Peyer's patch (tissue), 4 donors: ENCODE data around the gene RASSF9. TPM values are rescaled to one million over a fixed set of nuclear protein-coding genes. Genes with fewer than 3 reads are reported as not detected.

Experiments
- DNase-seq, 3 donors: peaks; one replicate each; pipeline ENCODE4 v3.0.0-alpha.2; 2017 to 2019
- H3K27ac ChIP-seq, 4 donors: fragments of 200-600 bp; sonication (generic); one replicate each; pipeline ENCODE4 v1.5.1; 2016 to 2019
- H3K27me3 ChIP-seq, 2 donors: fragments of 200-600 bp; sonication (generic); one replicate each; pipeline ENCODE4 v1.5.1; 2019
- H3K36me3 ChIP-seq, 3 donors: fragments of 200-600 bp; sonication (generic); one replicate each; pipeline ENCODE4 v1.5.1; 2016 to 2019
- H3K4me1 ChIP-seq, 4 donors: fragments of 200-600 bp; sonication (generic); one replicate each; pipeline ENCODE4 v1.5.1; 2016 to 2019
- H3K4me3 ChIP-seq, 4 donors: fragments of 200-600 bp; sonication (generic); 1 replicate in 3 of 4; 2 replicates in 1 of 4; pipeline ENCODE4 v1.5.1; 2016 to 2019; ENCODE audit warnings: mild to moderate bottlenecking in 1 of 4
- H3K9me3 ChIP-seq, 4 donors: fragments of 200-600 bp; sonication (generic); one replicate each; pipeline ENCODE4 v1.5.1; 2016 to 2019; ENCODE audit warnings: mild to moderate bottlenecking in 1 of 4
- POLR2A ChIP-seq, 2 donors: fragments of 450-650 bp; IDR thresholded peaks; one replicate each; pipeline ENCODE4 v1.5.1; 2017; ENCODE audit warnings: antibody characterized with exemption in 2 of 2, mild to moderate bottlenecking in 2 of 2, moderate library complexity in 2 of 2
- total RNA-seq, 4 donors: library from RNA; depleted of rRNA; stranded (reverse); fragments of >200 nt; gene quantifications; one replicate each; pipeline ENCODE4 v1.1.0, GENCODE V29; 2016
- TF ChIP-seq, protein P1 (sequence below), 6 experiments: fragments of 450-650 bp in 4 of 6; fragments of 200-600 bp in 2 of 6; sonication (generic) in 1 of 6; IDR thresholded peaks; one replicate each; pipeline ENCODE4 v1.5.1; 2017 to 2019; ENCODE audit warnings: antibody characterized with exemption in 6 of 6, mild to moderate bottlenecking in 3 of 6, moderate library complexity in 1 of 6

Gene RASSF9
- total RNA-seq, 4 donors from 2014 or later: 0.83 to 1.4 (median 1.1) TPM

DNA sequence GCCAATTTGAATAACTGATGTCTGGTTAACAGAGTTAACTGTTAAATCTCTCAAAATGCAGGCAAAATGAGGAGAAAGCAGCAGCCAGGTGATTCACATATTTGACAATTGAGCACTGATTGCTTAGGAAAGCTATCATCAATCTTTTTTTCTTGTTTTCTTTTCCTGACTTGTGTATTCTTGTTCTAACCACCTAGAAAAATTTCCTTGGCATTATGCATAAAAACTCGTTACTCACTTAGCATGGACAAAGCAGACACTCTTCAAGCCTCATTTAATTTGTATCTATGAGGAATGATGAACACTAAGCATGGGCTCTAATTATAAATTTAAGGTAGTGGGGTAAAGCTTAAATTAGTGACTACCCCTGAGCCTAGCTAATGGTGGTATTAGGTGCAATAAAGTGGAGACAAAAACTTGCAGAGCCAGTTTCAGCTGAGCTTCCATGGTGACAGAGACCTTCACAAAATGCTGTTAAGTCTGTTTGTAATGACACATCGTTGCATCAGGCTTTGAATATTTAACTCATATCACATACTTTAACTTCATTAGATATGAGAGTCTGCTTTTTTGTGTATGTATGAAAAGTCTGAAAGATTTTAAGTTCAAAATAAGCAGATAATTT lies 52.0 kb downstream of the RASSF9 start:
- Histone ChIP-seq H3K27ac (no peak overlapping the region), H3K36me3 (no peaks in the 10 kb centered on the region), H3K9me3 (no peaks in the 10 kb centered on the region), H3K4me1 (no peaks in the 10 kb centered on the region), H3K4me3 (no peak overlapping the region), H3K27me3 (no peaks in the 10 kb centered on the region)
- DNase-seq: no peak
- TF ChIP-seq, protein P1, sequence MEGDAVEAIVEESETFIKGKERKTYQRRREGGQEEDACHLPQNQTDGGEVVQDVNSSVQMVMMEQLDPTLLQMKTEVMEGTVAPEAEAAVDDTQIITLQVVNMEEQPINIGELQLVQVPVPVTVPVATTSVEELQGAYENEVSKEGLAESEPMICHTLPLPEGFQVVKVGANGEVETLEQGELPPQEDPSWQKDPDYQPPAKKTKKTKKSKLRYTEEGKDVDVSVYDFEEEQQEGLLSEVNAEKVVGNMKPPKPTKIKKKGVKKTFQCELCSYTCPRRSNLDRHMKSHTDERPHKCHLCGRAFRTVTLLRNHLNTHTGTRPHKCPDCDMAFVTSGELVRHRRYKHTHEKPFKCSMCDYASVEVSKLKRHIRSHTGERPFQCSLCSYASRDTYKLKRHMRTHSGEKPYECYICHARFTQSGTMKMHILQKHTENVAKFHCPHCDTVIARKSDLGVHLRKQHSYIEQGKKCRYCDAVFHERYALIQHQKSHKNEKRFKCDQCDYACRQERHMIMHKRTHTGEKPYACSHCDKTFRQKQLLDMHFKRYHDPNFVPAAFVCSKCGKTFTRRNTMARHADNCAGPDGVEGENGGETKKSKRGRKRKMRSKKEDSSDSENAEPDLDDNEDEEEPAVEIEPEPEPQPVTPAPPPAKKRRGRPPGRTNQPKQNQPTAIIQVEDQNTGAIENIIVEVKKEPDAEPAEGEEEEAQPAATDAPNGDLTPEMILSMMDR (IDR thresholded peaks at IDR 0.05): no peak
- no peak for TF ChIP-seq POLR2A (IDR thresholded peaks at IDR 0.05)

DNA sequence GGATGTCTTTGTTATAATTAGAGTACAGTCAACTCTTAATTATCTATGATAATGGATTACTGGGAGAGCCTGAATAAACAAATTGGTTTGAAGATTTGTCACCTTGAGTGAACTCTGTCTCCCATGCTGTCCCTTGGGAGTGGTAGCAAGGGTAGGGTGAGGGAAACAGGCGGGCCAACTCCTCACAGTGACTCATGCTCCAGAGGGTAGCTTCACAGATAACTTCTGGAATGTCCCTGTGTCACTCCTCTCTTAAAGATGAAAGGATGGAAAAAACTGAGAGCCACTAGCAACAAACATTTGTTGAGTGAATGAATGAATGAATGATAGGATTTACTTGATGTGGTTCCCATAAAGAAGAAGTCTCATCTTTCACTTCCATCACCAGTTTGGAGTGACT lies 53.5 kb downstream of the RASSF9 start:
- H3K27me3 ChIP-seq: no peaks in the 10 kb centered on the region
- TF ChIP-seq POLR2A (IDR thresholded peaks at IDR 0.05): no peak
- TF ChIP-seq, protein P1 (IDR thresholded peaks at IDR 0.05): no peak
- H3K27ac ChIP-seq: no peak overlapping the region
- H3K4me1 ChIP-seq: no peaks in the 10 kb centered on the region
- H3K4me3 ChIP-seq: no peak overlapping the region
- H3K36me3 ChIP-seq: no peaks in the 10 kb centered on the region
- H3K9me3 ChIP-seq: no peaks in the 10 kb centered on the region
- no peak for DNase-seq

DNA sequence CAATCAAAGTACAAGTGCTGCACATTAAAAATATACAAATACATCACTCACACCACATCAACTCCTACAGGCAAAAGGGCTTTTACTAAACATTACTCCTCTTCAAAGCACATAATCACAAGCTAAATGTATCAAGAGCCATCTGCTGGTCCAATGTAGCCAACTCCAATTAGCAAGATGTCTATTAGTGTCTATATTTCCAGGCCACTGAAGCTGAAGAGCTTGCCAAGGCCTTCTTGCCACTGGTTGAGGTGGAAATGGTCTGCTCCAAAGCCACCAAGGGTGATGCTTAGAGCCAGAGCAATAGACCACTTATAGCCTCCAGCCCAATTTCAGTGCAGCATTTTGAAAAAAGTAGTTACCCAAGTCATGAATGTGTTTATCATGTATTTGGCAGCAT lies 54.4 kb downstream of the RASSF9 start:
- DNase-seq: no peak
- H3K36me3 ChIP-seq: no peaks in the 10 kb centered on the region
- no peaks in the 10 kb centered on the region for H3K4me1 ChIP-seq
- H3K9me3 ChIP-seq: no peaks in the 10 kb centered on the region
- no peak for TF ChIP-seq POLR2A (IDR thresholded peaks at IDR 0.05)
- TF ChIP-seq, protein P1 (IDR thresholded peaks at IDR 0.05): no peak
- H3K4me3 ChIP-seq: no peak overlapping the region
- H3K27ac ChIP-seq: no peak overlapping the region
- no peaks in the 10 kb centered on the region for H3K27me3 ChIP-seq

DNA sequence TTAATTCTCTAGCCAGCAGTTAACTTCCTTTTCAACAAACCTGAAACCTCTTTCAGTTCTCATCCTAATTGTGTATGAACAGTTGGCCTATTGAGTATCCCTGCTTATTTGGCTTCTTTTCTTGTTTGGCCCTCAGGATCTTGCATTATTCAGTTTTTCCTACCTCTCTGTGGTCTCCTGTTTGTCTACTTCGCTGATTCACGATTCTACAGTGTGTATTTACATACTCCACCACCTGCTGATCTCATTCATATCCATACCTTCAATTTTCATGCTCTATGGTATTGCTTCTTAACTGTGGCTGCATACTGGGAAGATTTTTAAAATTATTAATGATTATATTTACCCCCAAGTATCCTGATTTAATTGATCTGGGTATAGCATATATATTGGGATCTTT lies 56.4 kb downstream of the RASSF9 start:
- TF ChIP-seq POLR2A (IDR thresholded peaks at IDR 0.05): no peak
- TF ChIP-seq, protein P1 (IDR thresholded peaks at IDR 0.05): no peak
- Histone ChIP-seq H3K4me1 (no peaks in the 10 kb centered on the region), H3K9me3 (no peaks in the 10 kb centered on the region), H3K27me3 (no peaks in the 10 kb centered on the region), H3K27ac (no peak overlapping the region), H3K36me3 (no peaks in the 10 kb centered on the region), H3K4me3 (no peak overlapping the region)
- no peak for DNase-seq

DNA sequence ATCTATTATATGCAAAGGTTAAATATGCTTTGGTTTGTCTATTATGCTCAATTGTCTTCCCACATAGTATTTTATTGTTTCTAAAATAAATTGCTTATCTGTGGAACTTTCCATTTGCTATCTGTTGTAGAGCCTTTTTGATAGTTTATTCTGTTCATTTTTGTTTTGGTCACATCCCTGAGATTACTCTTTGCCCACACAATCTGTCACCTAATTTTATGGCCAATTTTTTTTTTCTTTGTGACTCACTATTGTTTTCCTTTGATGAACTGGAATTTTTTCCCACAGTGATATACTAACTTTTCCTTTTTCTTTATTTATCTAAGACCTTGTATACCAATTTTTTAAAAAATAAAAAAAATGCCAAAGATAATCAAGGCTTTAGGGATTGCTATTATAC lies 61.1 kb downstream of the RASSF9 start:
- no peaks in the 10 kb centered on the region for H3K36me3 ChIP-seq
- no peak overlapping the region for H3K27ac ChIP-seq
- H3K9me3 ChIP-seq: no peaks in the 10 kb centered on the region
- no peak for TF ChIP-seq POLR2A (IDR thresholded peaks at IDR 0.05)
- TF ChIP-seq, protein P1 (IDR thresholded peaks at IDR 0.05): no peak
- no peak overlapping the region for H3K4me3 ChIP-seq
- no peaks in the 10 kb centered on the region for H3K27me3 ChIP-seq
- DNase-seq: no peak
- no peaks in the 10 kb centered on the region for H3K4me1 ChIP-seq

DNA sequence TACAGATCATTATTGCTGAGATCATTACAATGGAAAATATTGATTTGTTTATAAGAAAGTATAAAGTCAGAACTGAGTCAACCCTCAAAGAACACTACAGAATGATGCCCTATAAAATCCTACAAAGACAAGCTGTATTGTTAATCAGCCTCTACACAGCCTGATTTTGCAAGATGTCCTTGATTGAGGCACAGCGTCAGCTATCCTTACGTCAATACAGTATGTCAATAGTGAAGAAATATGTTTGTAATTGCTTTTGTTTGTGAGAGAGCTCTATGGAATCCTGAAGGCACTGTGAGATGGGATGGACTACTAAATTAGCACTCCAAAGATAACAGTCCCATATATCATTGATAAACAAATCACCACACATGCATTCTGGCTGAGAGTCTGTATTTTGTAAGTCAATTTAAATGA lies 70.7 kb downstream of the RASSF9 start:
- Histone ChIP-seq H3K9me3 (no peaks in the 10 kb centered on the region), H3K4me1 (no peaks in the 10 kb centered on the region), H3K4me3 (no peak overlapping the region), H3K27ac (no peak overlapping the region), H3K36me3 (no peaks in the 10 kb centered on the region), H3K27me3 (no peaks in the 10 kb centered on the region)
- DNase-seq: no peak
- no peak for TF ChIP-seq POLR2A (IDR thresholded peaks at IDR 0.05)
